HUDEP-2 (cell line): ENCODE measurements around the gene UQCRH.
A peak's percentile ranks its signal among the peaks of the same experiment; 100 is the strongest.

Experiments
- DNase-seq, 76 experiments: peaks; one replicate each; lab custom pipeline; 2025; ENCODE audit not compliant: unreplicated experiment in 76 of 76; lab: John Stamatoyannopoulos, UW

UQCRH gene

DNA sequence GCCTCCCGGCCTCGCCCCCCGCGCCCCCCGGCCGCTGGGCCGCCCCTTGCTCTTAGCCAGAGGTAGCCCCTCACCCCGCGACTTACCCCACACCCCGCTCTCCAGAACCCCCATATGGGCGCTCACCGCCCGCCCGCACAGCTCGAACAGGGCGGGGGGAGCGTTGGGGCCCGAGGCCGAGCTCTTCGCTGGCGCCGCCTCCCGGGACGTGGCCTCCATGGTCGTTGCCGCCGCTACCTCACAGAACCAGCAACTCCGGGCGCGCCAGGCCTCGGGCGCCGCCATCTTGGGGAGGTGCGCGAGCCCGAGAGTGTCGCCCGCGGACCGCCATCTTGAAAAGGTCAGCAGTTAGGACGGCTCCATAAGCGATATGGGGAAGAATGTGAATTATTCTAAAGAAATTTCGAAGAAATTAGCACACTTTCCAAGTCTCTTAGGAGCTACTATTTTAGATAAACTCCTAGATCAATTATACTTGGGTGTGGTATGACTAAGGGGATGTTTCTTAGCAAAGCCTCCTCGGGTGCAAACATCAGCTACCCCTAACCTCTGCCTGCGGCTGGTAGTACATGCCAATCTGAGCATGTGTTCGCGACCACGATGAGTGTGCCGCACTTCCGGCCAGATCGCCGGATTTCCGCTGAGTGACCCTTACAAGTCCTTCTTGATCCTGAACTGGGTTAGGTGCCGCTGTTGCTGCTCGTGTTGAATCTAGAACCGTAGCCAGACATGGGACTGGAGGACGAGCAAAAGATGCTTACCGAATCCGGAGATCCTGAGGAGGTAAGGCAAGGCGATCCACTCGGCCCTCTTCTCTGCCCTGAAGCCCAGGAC, at the start of gene UQCRH, which contains the start of gene LRRC41:
Gene UQCRH (plus strand): TSS at position 661 of the 834 bp plus-strand sequence. CDS start 69 bp downstream, at position 730.
Gene LRRC41 (minus strand): TSS at position 579 of the 834 bp plus-strand sequence. CDS start 294 bp downstream, at position 285.
- DNase-seq = peak; percentile 40 to 96 (median 90)

- DNase-seq = no peak
Measured at GRCh38 chr1:46254668-46255067, 48.8 kb upstream of the UQCRH start.

DNA sequence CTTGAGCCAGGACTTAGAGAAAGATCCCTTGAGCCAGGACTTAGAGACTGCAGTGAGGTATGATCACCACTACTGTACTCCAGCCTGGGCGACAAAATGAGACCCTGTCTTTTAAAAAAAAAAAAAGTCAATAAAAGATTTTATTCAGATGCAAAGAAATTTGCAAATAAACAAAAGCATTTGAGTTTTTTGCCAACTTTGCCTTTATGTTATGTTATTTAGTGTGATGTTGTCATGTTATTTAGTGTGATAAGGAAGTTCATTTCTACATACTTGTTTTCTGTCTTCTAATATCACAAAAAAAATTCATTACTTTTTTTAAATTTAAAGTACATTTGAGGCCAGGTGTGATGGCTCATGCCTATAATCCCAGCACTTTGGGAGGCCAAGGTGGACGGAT, 47.0 kb upstream of the UQCRH start:
- no peak for DNase-seq

DNA sequence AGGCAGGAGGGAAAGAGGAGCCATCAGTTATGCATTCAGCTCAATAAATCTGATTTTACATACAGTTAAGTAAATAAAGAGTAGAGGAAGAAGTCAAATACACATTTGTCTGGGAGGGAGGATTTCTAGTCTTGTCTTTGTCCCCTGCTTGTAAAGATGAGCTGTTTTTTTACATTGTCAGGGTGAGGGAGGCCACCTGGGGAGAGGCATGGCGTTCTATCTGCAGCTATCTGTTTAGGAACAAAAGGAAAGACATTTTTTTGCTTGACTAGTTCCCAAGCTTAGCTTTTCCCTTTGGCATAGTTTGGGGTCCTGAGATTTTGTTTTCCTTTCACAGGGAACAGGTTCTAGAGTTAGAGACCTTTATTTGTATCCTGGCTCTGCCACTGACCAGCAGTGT, 41.0 kb upstream of the UQCRH start:
- DNase-seq = no peak

- DNase-seq = no peak
Measured at GRCh38 chr1:46263146-46263545, 40.4 kb upstream of the UQCRH start.

- no peak for DNase-seq
Measured at GRCh38 chr1:46268578-46268977, 34.9 kb upstream of the UQCRH start.

DNA sequence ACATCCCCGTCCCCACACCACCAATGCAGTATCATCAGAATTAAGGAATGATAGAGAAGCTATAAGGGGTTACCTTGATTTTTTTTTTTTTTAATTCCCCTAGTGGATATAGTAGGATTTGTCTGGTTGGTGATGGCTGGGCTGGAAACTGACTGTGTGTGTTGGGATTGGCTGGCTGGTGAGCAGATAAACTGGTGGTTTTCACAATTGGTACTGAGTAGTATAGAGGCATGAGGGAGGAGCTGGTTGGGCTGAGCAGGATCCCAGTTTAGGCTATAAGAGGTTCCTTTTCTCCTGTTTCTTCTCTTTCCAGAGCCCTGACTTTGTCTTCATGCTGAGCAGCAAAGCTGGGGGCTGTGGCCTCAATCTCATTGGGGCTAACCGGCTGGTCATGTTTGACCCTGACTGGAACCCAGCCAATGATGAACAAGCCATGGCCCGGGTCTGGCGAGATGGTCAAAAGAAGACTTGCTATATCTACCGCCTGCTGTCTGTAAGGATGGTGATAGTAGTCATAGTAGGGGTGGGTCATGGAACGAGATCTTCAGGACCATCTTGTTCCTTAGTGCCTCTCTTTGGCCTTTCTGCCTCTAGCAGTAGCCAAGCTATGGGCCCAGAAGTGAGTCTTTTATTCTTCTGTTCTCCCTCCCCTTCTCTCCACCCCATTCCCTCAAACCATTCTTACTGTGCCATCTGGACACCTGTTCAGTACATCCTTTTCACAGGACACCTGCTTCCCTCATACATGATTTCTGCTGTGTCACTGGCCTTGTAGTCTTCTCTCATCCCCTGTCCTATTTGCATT, 29.1 kb upstream of the UQCRH start:
- DNase-seq = no peak

DNA sequence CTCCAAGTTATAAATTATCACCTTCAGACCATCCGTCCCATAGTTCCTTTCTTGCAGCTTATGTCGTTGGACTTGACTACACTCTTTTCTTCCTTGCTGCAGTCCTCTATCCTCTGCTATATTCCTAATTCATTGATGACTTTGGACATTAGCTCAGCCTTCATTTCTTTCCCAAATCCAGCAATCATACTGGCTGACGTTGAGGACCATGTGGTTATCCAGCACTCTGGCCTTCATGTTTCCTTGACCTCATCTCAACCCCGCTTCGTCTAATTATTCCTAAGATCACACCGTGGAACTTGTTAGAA, 28.5 kb upstream of the UQCRH start:
- DNase-seq = no peak

- peak in 33 of 76 experiments; percentile 5 to 72 (median 28) for DNase-seq
Measured at GRCh38 chr1:46277658-46278373, 25.7 kb upstream of the UQCRH start.

DNA sequence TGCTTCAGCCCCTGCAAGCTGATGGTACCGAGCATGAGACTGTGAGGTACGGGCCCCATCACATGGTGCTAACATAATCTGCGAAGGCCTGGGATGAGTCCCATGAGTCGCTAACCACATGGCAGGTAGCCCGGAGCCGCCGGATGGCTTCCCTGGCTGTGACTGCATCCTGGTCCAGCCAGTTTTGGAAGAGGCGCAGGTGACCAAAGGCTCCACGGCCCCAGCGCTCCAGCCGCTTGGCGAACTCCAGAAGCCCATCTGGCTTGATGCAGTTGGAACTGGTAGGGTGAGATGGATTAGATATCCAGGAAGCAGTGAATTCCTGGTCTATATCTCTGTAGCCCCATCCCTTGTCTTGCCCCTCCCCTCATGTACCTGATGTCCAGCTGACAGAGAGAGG, 24.7 kb upstream of the UQCRH start:
- DNase-seq = no peak

- DNase-seq = no peak
Measured at GRCh38 chr1:46280092-46280491, 23.4 kb upstream of the UQCRH start.

DNA sequence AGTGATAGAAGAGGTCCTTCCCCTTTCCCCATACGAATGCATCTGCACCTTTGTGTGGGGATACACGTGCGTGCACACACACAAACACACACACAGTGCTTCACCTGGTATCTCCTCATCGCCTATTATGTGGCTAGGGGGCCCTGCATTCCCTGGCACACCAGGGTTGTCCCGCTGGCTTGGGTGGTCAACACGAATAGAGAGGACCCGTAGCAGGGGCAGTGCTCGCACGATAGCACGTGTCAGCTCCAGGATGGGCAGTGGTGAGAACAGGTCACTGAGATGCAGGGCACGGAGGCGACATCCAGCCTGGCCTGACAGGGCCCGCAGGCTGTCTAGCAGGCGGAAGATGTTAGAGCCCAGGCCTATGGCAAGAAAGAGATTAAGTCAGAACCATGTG, 22.5 kb upstream of the UQCRH start:
- no peak for DNase-seq

DNA sequence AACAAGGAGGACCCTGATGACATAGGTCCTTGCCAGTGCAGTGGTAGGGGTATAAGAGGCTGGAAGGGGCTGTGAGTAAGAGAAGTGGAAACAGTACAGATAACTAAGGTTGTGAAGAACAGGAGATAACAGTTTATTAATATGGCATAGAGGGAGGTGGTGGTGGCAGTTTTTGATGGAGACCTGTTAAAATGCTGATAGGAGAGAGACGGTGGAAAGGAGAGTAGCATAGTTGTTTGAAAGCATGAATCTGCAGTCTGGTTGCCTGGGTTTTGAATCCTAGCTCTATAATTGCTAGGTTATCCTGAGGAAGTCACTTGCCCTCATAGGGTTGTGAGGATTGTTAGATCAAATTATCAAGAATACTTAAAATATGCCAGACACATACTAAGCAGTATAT, 19.4 kb upstream of the UQCRH start:
- DNase-seq = peak in 3 of 76 experiments; percentile 17 to 20 (median 17)

GRCh38 chr1:46284597-46285564, 18.6 kb upstream of the UQCRH start:
- no peak for DNase-seq

GRCh38 chr1:46285730-46286477, 17.6 kb upstream of the UQCRH start:
- DNase-seq = no peak

GRCh38 chr1:46288485-46289133, 14.9 kb upstream of the UQCRH start:
- DNase-seq = no peak

DNA sequence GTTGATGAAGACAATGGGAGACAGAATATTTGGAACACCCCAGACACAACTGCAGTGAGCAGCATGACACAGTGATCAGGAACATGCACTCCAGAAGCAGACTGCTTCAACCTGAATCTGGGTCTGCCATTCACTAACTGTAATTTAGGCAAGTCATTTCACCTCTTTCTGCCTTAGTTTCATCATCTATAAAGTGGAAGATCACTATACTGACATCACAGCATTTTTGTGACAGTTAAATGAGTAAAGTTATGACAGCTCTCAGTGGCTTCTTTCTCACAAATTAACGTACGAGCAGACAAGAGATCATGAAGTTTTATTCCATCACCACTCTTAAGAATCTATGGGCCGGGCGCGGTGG, 14.4 kb upstream of the UQCRH start:
- no peak for DNase-seq

- no peak for DNase-seq
Measured at GRCh38 chr1:46289976-46290375, 13.5 kb upstream of the UQCRH start.

DNA sequence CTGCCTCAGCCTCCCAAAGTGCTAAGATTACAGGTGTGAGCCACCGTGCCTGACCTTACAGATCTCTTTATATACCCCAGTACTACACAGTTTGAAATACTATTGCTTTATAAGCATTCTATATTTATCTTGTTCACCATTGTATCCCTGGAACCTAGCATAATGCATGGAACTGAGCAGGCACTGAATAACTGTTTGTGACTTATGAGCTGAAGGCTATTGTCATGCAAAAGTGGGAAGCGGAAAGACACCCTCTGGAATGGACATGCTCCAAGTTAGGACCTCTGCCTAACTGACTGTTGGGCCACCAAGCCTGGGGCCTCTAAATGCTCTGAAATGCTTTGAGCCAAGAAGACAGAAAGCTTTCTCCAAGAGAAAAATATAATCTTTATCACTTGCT, 8.2 kb upstream of the UQCRH start:
- no peak for DNase-seq
